Body of pancreas (tissue), 4 donors: ENCODE results near the gene PTPN1.

ENCODE experiments used
- CTCF ChIP-seq, 7 experiments: fragments of 450-650 bp in 4 of 7; fragments of 200-600 bp in 3 of 7; sonication (generic) in 3 of 7; IDR thresholded peaks; one replicate each; pipeline ENCODE4 v1.5.1; 2016 to 2019; ENCODE audit warnings: antibody characterized with exemption in 7 of 7
- POLR2A ChIP-seq, 3 donors: fragments of 450-650 bp; IDR thresholded peaks; one replicate each; pipeline ENCODE4 v1.6.1; 2016; ENCODE audit warnings: antibody characterized with exemption in 3 of 3, mild to moderate bottlenecking in 2 of 3

- TF ChIP-seq CTCF (IDR thresholded peaks at IDR 0.05) (no peak), POLR2A (IDR thresholded peaks at IDR 0.05) (no peak)
Measured at GRCh38 chr20:50498071-50498776, 12.0 kb upstream of the PTPN1 start.
